Measurements from ENCODE around the gene PI16. TPM values are rescaled to one million over a fixed set of nuclear protein-coding genes. Genes with fewer than 3 reads are reported as not detected.

PI16 gene
- total and polyA plus RNA-seq, 8 donors: 0.15 to 2.5 (median 0.70) TPM

- Histone ChIP-seq H3K27ac (no peak overlapping the region), H3K27me3 (peaks cover 0 to 17% of the 10 kb centered on the region in 2 donors), H3K36me3 (peaks cover 0 to 31% of the 10 kb centered on the region in 2 donors), H3K4me3 (no peak overlapping the region), H3K9me3 (no peaks in the 10 kb centered on the region), H3K4me1 (peaks cover 0 to 26% of the 10 kb centered on the region in 2 donors)
- DNase-seq: no peak
- ATAC-seq: no peak
- TF ChIP-seq CTCF (IDR thresholded peaks at IDR 0.05): no peak
- intact Hi-C loops (cut with DNase I): no loop called here
Observed at GRCh38 chr6:36964349-36964748, 9.8 kb downstream of the PI16 start.

- Histone ChIP-seq H3K4me3 (no peak overlapping the region), H3K36me3 (peaks cover under 1 to 36% of the 10 kb centered on the region in 2 donors), H3K27ac (no peak overlapping the region), H3K9me3 (no peaks in the 10 kb centered on the region), H3K4me1 (peaks cover 0 to 26% of the 10 kb centered on the region in 2 donors), H3K27me3 (peaks cover 0 to 17% of the 10 kb centered on the region in 2 donors)
- TF ChIP-seq CTCF (IDR thresholded peaks at IDR 0.05): no peak
- DNase-seq (no peak), ATAC-seq (no peak)
- intact Hi-C loops (cut with DNase I): no loop called here
Observed at GRCh38 chr6:36964908-36965307, 10.4 kb downstream of the PI16 start.

- no peak for TF ChIP-seq CTCF (IDR thresholded peaks at IDR 0.05)
- ATAC-seq (no peak), DNase-seq (no peak)
- intact Hi-C loops (cut with DNase I): no loop called here
- Histone ChIP-seq H3K27me3 (no peaks in the 10 kb centered on the region), H3K9me3 (no peaks in the 10 kb centered on the region), H3K4me3 (no peak overlapping the region), H3K27ac (no peak overlapping the region), H3K4me1 (peaks cover 0 to 23% of the 10 kb centered on the region in 2 donors), H3K36me3 (peaks cover 6 to 60% of the 10 kb centered on the region in 2 donors)
Observed at GRCh38 chr6:36967301-36967700, 12.8 kb downstream of the PI16 start.

GRCh38 chr6:36967757-36968156 is 13.2 kb downstream of the PI16 start:
- Histone ChIP-seq H3K27ac (no peak overlapping the region), H3K9me3 (no peaks in the 10 kb centered on the region), H3K27me3 (no peaks in the 10 kb centered on the region), H3K4me3 (no peak overlapping the region), H3K4me1 (peaks cover 0 to 23% of the 10 kb centered on the region in 2 donors), H3K36me3 (peaks cover 6 to 65% of the 10 kb centered on the region in 2 donors)
- no peak for ATAC-seq
- no peak for DNase-seq
- intact Hi-C loops (cut with DNase I): no loop called here
- no peak for TF ChIP-seq CTCF (IDR thresholded peaks at IDR 0.05)

GRCh38 chr6:36968266-36968977 is 13.9 kb downstream of the PI16 start:
- intact Hi-C loops (cut with DNase I): no loop called here
- Histone ChIP-seq H3K4me1 (peaks cover 0 to 17% of the 10 kb centered on the region in 2 donors), H3K27me3 (no peaks in the 10 kb centered on the region), H3K9me3 (no peaks in the 10 kb centered on the region), H3K27ac (no peak overlapping the region), H3K4me3 (no peak overlapping the region), H3K36me3 (peaks cover 6 to 72% of the 10 kb centered on the region in 2 donors)
- no peak for ATAC-seq
- no peak for TF ChIP-seq CTCF (IDR thresholded peaks at IDR 0.05)
- DNase-seq: no peak

All from left lung (tissue), 10 donors.